HG03439 (cell line): Measurements from ENCODE around the gene GALNT6.

ENCODE experiments used
- ATAC-seq: cut with Tn5 transposase; IDR thresholded peaks from one replicate; pipeline ENCODE4 v1.9.1; 2021; ENCODE audit warnings: mild to moderate bottlenecking, moderate library complexity; ENCODE audit not compliant: unreplicated experiment

The GALNT6 gene

GRCh38 chr12:51406859-51407258 lies 15.7 kb upstream of the GALNT6 start:
- no peak for ATAC-seq

GRCh38 chr12:51406290-51406689 lies 15.1 kb upstream of the GALNT6 start:
- ATAC-seq, result no peak

- no peak for ATAC-seq
These were observed 14.6 kb upstream of the GALNT6 start for GRCh38 chr12:51405801-51406207.

DNA sequence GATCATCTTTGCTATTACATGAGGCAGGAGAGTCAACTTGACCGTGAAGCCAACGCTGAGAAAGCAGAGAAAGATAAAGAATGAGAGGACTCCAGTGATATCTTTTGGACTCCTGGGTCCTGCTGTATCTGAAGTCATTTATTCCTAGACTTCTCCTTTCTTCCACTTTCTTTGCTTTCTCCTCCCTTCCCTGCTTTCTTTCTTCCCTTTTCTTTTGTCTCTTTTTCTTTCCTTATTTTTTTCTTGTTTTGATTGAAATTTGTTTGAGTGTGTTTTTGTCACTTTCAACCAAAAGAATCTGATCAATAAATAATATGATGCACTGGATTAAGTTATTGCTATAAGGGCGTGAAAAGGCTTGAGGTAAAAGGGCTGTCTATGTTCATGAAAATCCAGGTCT lies 13.4 kb upstream of the GALNT6 start:
- no peak for ATAC-seq

- ATAC-seq, result no peak
These were observed 12.5 kb upstream of the GALNT6 start for GRCh38 chr12:51403681-51404136.

GRCh38 chr12:51403159-51403558 lies 12.0 kb upstream of the GALNT6 start:
- ATAC-seq, result no peak

DNA sequence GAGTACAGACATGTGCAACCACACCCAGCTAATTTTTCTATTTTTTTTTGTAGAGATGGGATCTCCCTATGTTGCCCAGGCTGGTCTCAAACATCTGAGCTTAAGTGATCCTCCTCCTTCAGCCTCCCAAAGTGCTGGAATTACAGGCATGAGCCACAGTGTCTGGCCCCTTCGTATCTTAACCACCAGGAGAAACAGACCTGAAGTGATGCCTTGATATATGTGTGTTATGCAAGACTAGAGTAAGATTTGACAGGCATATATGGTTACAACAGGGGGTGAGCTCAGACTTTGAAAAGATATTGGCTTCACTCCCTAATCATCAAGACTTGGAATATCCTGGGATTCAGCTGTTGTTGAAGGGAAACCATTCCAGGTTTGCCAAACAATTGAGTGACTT lies 10.7 kb upstream of the GALNT6 start:
- ATAC-seq, result no peak

- ATAC-seq, result no peak
These were observed 10.3 kb upstream of the GALNT6 start for GRCh38 chr12:51401486-51401885.

- no peak for ATAC-seq
These were observed 9.8 kb upstream of the GALNT6 start for GRCh38 chr12:51401020-51401419.

DNA sequence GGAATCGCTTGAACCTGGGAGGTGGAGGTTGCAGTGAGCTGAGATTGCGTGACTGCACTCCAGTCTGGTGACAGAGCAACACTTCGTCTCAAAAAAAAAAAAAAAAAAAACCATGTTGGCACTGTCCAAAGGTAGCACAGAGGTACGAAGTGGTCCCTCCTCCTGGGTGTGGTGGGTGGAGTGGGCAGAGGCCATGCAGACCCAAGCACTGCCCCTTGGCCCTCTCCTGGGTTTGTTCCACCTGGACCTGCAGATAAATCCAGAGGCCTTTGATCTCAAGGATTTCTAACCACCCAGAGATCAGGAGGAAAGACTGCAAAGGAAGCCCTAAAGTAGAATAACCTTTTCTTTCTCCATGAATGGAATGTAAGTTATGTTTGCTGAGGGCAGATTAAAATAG lies 8.7 kb upstream of the GALNT6 start:
- no peak for ATAC-seq

DNA sequence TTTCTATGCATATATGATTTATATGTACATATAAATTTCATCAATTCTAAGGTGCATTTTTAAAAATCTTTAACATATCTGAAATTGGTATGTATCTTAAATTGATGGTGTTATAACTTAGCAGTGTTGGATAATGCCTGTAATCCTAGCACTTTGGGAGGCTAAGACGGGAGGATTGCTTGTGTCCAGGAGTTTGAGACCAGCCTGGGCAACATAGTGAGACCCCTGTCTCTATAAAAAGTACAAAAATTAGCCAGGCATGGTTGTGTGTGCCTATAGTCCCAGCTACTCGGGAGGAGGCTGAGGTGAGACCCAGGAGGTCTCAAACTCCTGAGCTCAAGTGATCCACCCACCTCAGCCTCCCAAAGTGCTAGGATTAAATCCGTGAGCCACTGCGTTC lies 6.5 kb upstream of the GALNT6 start:
- no peak for ATAC-seq

DNA sequence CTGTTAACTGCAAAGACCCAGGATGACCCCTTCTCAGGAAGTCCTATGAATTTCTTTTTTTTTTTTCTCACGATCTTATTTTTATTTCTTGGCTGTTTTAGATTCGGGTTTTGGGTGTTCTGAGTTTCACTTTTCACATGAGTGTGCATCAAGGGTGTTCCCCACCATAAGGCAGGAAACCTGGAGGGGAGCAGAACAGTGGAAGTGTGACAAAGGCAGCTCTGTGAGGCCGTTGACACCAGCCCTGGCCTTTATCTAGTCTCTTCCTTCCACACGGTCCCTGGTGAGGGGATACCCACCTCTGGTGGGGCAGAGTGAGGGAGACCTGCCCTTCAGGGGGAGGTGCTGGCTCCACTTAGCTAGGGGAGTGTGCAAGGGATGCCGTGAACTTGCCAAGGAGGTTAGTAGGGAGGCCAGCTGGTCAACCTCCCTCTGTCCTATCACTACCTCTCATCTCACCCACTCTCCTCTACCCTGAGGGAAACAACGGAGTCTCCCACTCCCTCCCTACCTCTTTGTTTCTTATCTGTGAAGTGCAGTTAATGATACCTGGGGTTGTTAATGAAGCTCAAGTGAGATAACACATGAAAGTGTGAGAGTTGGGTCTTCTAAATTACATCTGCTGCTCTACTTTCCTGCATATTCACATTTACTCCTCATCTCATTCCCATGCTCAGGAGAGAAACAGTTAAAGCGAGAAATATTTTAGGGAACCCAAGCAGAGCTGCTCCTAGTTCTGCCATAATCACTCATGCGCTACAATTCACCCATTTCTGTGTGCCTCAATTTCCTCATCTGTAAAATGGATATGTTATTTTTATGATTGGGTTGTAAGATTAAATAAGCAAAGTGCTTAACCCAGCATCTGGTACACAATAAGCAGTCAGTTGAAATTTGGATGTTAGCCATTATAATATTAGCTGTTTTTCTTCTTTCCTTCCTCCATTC lies 4.4 kb upstream of the GALNT6 start:
- ATAC-seq, result no peak

GRCh38 chr12:51393676-51394545 lies 2.7 kb upstream of the GALNT6 start:
- ATAC-seq, result no peak

DNA sequence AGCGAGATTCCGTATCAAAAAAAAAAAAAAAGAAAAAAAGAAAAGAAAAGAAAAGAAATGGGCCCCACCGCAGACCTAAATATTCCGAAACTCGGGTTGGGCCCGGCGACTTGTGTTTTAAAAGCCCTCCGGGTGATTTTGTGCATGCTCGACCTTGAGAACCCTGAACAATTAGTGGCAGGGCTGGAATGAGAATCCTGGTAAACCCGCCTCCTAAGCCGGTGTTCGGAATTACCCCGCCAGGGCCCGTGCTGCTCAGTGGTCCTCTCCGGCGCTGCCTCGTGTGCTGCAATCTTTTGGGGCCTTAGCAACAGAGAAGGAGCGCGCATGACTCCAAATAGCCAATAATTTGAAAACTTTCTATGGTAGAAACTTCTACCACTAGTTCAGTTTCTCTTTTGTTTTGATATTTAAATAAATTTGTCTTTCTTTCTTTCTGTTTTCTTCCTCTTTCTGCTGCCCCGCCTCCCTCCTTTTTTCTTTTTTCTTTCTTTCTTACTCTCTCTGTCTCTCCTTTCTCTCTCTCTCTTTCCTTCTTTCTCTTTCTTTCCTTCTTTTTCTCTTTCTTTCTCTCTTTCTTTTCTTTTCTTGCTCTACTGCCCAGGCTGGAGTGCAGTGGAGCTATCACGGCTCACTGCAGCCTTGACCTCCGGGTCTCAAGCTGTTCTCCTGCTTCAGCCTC lies 1.5 kb upstream of the GALNT6 start:
- no peak for ATAC-seq

DNA sequence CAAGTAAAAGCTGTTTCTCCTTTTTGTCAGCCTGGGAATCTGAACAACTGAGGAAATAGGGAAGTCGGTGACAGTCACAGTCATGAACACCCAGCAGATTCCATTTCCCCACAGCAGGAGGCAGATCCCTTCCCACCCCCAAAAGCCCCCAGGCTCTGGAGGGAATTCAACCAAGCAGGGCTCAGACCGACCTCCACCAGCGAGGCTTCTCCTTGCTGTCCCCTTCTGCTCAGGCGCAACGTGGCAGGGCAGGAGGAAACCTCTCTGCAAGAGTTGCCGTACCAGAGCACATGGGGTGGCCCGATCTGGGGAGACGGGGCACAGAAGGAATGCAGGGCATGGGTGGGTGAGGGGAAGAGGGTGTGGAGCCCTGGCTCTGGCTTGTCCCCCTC lies 319 bp downstream of the GALNT6 start:
- no peak for ATAC-seq

DNA sequence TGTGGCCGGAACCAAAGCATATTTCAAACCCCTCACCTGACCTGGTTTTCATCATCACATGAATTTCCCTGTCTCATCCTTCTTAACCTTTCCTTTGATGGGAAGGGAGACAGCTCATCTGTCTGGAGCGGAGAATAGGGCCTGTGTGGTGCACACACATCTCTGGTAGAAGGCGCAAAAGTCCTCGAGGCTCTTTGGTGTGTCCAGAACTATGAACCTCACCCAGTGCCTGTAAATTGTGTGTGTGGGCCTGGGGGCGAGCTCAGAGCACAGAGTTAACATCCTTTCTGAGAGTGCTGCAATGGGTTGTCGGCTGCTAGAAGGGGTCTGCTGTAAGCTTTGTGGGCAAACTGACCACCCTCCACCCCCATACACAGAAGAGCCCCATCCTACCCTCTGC lies 749 bp downstream of the GALNT6 start:
- no peak for ATAC-seq

- ATAC-seq, result no peak
These were observed 1.8 kb downstream of the GALNT6 start for GRCh38 chr12:51389302-51389999.

DNA sequence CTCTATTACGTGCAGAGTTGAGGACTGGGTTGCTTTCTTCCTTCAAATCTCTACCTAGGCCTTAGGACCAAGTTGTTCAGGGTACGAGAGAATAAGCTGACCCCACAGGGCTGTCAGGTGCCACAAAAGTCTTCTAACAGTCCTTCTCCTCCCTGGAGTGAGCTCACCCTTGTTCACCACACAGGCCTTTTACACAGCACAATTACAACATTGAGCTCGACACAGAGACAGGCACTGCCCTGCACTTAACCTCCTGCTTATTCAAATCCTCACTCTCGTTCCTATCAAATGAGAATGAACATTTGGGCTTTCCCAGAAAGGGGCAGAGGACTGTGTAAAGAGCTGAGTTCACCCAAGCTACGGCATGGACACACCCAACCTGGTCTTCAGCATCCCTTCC lies 2.4 kb downstream of the GALNT6 start:
- ATAC-seq, result no peak

- no peak for ATAC-seq
These were observed 3.0 kb downstream of the GALNT6 start for GRCh38 chr12:51388069-51388799.

GRCh38 chr12:51386351-51386750 lies 4.9 kb downstream of the GALNT6 start:
- no peak for ATAC-seq
